DND-41 (cell line): ENCODE measurements around the gene GSK3A.

Source experiments
- EZH2 ChIP-seq: IDR thresholded peaks from 3 replicates; pipeline ENCODE4 v1.6.1; 2012; ENCODE audit warnings: borderline replicate concordance, low read depth, mild to moderate bottlenecking, moderate library complexity, low read length, inconsistent platforms; ENCODE audit not compliant: severe bottlenecking
- TF ChIP-seq, protein P1 (sequence below): IDR thresholded peaks from 2 replicates; pipeline ENCODE4 v1.5.1; 2012; ENCODE audit warnings: borderline replicate concordance, low read length, moderate library complexity, mild to moderate bottlenecking; ENCODE audit not compliant: poor library complexity, severe bottlenecking; ENCODE audit errors: extremely low read depth

DNA sequence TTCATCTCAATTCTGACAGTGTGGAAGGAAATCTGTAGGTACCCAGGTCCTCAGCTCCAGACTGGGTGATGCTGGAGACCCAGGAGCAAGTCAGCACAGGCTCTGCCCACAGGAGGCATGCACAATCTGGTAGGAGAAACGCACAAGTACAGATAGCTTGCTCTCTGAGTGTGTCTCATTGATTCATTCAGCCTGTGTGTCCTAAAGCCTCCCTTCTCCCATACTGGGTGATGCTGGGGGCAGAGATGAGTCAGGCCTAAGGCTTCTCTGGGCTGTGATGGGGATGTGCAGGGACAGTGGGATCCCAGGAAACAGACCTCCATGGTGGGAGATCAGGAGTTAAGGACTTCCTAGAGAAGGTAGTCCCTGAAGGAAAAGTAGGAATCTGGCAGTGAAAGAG lies 15.5 kb downstream of the GSK3A start:
- TF ChIP-seq, protein P1, sequence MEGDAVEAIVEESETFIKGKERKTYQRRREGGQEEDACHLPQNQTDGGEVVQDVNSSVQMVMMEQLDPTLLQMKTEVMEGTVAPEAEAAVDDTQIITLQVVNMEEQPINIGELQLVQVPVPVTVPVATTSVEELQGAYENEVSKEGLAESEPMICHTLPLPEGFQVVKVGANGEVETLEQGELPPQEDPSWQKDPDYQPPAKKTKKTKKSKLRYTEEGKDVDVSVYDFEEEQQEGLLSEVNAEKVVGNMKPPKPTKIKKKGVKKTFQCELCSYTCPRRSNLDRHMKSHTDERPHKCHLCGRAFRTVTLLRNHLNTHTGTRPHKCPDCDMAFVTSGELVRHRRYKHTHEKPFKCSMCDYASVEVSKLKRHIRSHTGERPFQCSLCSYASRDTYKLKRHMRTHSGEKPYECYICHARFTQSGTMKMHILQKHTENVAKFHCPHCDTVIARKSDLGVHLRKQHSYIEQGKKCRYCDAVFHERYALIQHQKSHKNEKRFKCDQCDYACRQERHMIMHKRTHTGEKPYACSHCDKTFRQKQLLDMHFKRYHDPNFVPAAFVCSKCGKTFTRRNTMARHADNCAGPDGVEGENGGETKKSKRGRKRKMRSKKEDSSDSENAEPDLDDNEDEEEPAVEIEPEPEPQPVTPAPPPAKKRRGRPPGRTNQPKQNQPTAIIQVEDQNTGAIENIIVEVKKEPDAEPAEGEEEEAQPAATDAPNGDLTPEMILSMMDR: no peak
- no peak for TF ChIP-seq EZH2
